Measurements from ENCODE around the gene NAT8L. TPM values are rescaled to one million over a fixed set of nuclear protein-coding genes. Genes with fewer than 3 reads are reported as not detected.

NAT8L gene
- total and polyA plus RNA-seq, 2 of the 4 experiments (the other 2 are of a cell fraction) = 0.05 TPM; not detected in 1

GRCh38 chr4:2082627-2083026 is 23.5 kb downstream of the NAT8L start:
- Histone ChIP-seq H3K27me3 (ENCODE audit: control insufficient read depth, insufficient read depth, low read length) (peaks cover 27% of the 10 kb centered on the region), H4K5ac (ENCODE audit: low read depth, low read length) (no peak overlapping the region), H3K9me3 (ENCODE audit: control insufficient read depth, insufficient read depth, low read length) (no peaks in the 10 kb centered on the region), H3K27ac (ENCODE audit: insufficient read depth, low read length) (no peak overlapping the region), H3K4me1 (ENCODE audit: control insufficient read depth, insufficient read depth, low read length) (no peaks in the 10 kb centered on the region), H3K14ac (replicated peaks; ENCODE audit: low read depth, low read length) (no peak overlapping the region), H3K18ac (ENCODE audit: low read depth, low read length) (no peak overlapping the region), H4K20me1 (ENCODE audit: insufficient read depth, low read length) (no peaks in the 10 kb centered on the region), H3K36me3 (ENCODE audit: control insufficient read depth, insufficient read depth, low read length) (no peaks in the 10 kb centered on the region), H2BK5ac (ENCODE audit: low read depth, low read length, poor library complexity, severe bottlenecking) (no peak overlapping the region), H3K4ac (ENCODE audit: low read depth, low read length) (no peak overlapping the region), H2BK20ac (ENCODE audit: low read depth, low read length) (no peak overlapping the region), H3K56ac (ENCODE audit: extremely low read depth, insufficient read depth, low read length) (no peak overlapping the region), H2AK5ac (ENCODE audit: low read depth, low read length) (no peak overlapping the region), H2BK15ac (ENCODE audit: low read depth, low read length) (no peak overlapping the region), H4K8ac (ENCODE audit: low read depth in 2 of 2, low read length in 2 of 2) (no peak overlapping the region), H3K9ac (ENCODE audit: low read depth, low read length) (no peak overlapping the region), H3K79me1 (ENCODE audit: low read depth in 1 of 2, low read length in 2 of 2) (no peaks in the 10 kb centered on the region), H3K23ac (ENCODE audit: low read depth, low read length) (no peak overlapping the region), H3K4me3 (ENCODE audit: insufficient read depth, low read depth, low read length) (no peak overlapping the region), H3K4me2 (ENCODE audit: low read depth, low read length) (no peak overlapping the region), H2AK9ac (replicated peaks; ENCODE audit: low read depth, low read length, poor library complexity) (no peak overlapping the region), H2BK120ac (ENCODE audit: low read depth, low read length) (no peak overlapping the region), H2AFZ (replicated peaks; ENCODE audit: low read length, poor library complexity) (no peak overlapping the region), H3K9me1 (ENCODE audit: insufficient read depth, low read length) (no peaks in the 10 kb centered on the region), H4K91ac (ENCODE audit: insufficient read depth, low read depth, low read length) (no peak overlapping the region)
- DNase-seq (no peak), ATAC-seq (ENCODE audit: low read depth) (no peak)
- ChIA-PET CTCF (interaction anchor here (1.2 kb wide), 1 partner anchor 26 kb away, joined by 3 read pairs; no protein-coding TSS in a partner anchor), POLR2A (ENCODE audit: unreplicated experiment) (interaction anchor here (0.5 kb wide), 1 partner anchor 89 kb away, joined by 3 read pairs; no protein-coding TSS in a partner anchor)
- no TSS peak for BruUV-seq (replicated peaks)
- TF ChIP-seq MXI1 (IDR thresholded peaks at IDR 0.05; ENCODE audit: borderline replicate concordance, low read depth, low read length) = no peak
- intact Hi-C loops (cut with micrococcal nuclease) (no loop called here), dilution Hi-C loops (cut with HindIII; ENCODE audit: low sequenced_read_pairs, unreplicated experiment) (no loop called here), in situ Hi-C loops (cut with MboI; ENCODE audit: low sequenced_read_pairs) (no loop called here)
- no CpG with 5 or more reads among the region's 4 CpGs for WGBS, 2 experiments (ENCODE audit: extremely low coverage in 2 of 2, insufficient read length in 1 of 2)
